22Rv1 (cell line): ENCODE measurements around the gene SIL1.

Experiments
- H3K27ac ChIP-seq: fragments of 450-650 bp; 2 replicates; pipeline ENCODE4 v1.5.1; 2017
- CTCF ChIP-seq: fragments of 450-650 bp; IDR thresholded peaks from 2 replicates; pipeline ENCODE4 v1.5.1; 2017; ENCODE audit warnings: mild to moderate bottlenecking
- ZFX ChIP-seq: fragments of 450-650 bp; IDR thresholded peaks from 2 replicates; pipeline ENCODE4 v1.6.1; 2017; ENCODE audit warnings: antibody characterized with exemption, borderline replicate concordance

Gene SIL1

GRCh38 chr5:138932171-138932810 lies 265.9 kb downstream of the SIL1 start:
- peak; percentile 13; the same call in 1 of the 2 replicates for TF ChIP-seq CTCF
- TF ChIP-seq ZFX: no peak
- H3K27ac ChIP-seq: no peak overlapping the region

GRCh38 chr5:138930371-138931097 lies 267.6 kb downstream of the SIL1 start:
- TF ChIP-seq CTCF (no peak), ZFX (no peak)
- H3K27ac ChIP-seq: no peak overlapping the region

GRCh38 chr5:138929571-138929955 lies 268.6 kb downstream of the SIL1 start:
- TF ChIP-seq CTCF (no peak), ZFX (no peak)

GRCh38 chr5:138927979-138928378 lies 270.2 kb downstream of the SIL1 start:
- TF ChIP-seq CTCF (no peak), ZFX (no peak)
- no peak overlapping the region for H3K27ac ChIP-seq

More at GRCh38 chr5:138929571-138929955, 268.6 kb downstream of the SIL1 start:
- H3K27ac ChIP-seq: no peak overlapping the region

- TF ChIP-seq ZFX: no peak
- no peak for TF ChIP-seq CTCF
These were observed 270.6 kb downstream of the SIL1 start for GRCh38 chr5:138927544-138927943.

GRCh38 chr5:138926688-138927448 lies 271.3 kb downstream of the SIL1 start:
- H3K27ac ChIP-seq: no peak overlapping the region
- TF ChIP-seq ZFX (no peak), CTCF (no peak)

More at GRCh38 chr5:138927544-138927943, 270.6 kb downstream of the SIL1 start:
- no peak overlapping the region for H3K27ac ChIP-seq
